HL-60 (cell line): Measurements from ENCODE around the gene PHF21B.

Experiments used
- DNase-seq, 2 experiments: peaks; one replicate each; pipeline ENCODE4 v3.0.0-alpha.2; 2010 to 2020; ENCODE audit warnings: low read depth in 1 of 2, low spot score in 1 of 2
- H3K27ac ChIP-seq: fragments of 250-450 bp; sonication (Bioruptor Pico); replicated peaks from 2 replicates; pipeline ENCODE4 v1.5.1; 2020; ENCODE audit warnings: mild to moderate bottlenecking, moderate library complexity
- H3K27me3 ChIP-seq: fragments of 250-450 bp; sonication (Bioruptor Pico); 2 replicates; pipeline ENCODE4 v1.5.1; 2021; ENCODE audit warnings: mild to moderate bottlenecking, moderate library complexity; ENCODE audit not compliant: insufficient read depth, poor library complexity, severe bottlenecking
- H3K4me3 ChIP-seq: replicated peaks from 2 replicates; pipeline ENCODE4 v1.5.1; 2011; ENCODE audit warnings: mild to moderate bottlenecking, control low read depth, low read length; ENCODE audit not compliant: insufficient read depth
- CTCF ChIP-seq: IDR thresholded peaks from one replicate; pipeline ENCODE4 v1.5.1; 2011; ENCODE audit warnings: low read length, control low read depth, inconsistent platforms; ENCODE audit not compliant: insufficient read depth
- GABPA ChIP-seq: IDR thresholded peaks from 2 replicates; pipeline ENCODE4 v1.6.1; 2012; ENCODE audit warnings: low read depth
- POLR2AphosphoS5 ChIP-seq: IDR thresholded peaks from 2 replicates; pipeline ENCODE4 v1.6.1; 2012; ENCODE audit warnings: low read depth
- REST ChIP-seq: IDR thresholded peaks from 2 replicates; pipeline ENCODE4 v1.6.1; 2012; ENCODE audit warnings: low read depth; ENCODE audit not compliant: insufficient replicate concordance
- SPI1 ChIP-seq: IDR thresholded peaks from 2 replicates; pipeline ENCODE4 v1.6.1; 2012; ENCODE audit warnings: low read depth, mild to moderate bottlenecking, borderline replicate concordance

Gene PHF21B

GRCh38 chr22:44986926-44987325 lies 22.9 kb downstream of the PHF21B start:
- Histone ChIP-seq H3K4me3 (no peak overlapping the region), H3K27me3 (no peaks in the 10 kb centered on the region), H3K27ac (no peak overlapping the region)
- TF ChIP-seq CTCF (no peak), REST (no peak), POLR2AphosphoS5 (no peak)
- DNase-seq: no peak

- no peak overlapping the region for H3K4me3 ChIP-seq
- DNase-seq: no peak
- H3K27ac ChIP-seq: no peak overlapping the region
- no peaks in the 10 kb centered on the region for H3K27me3 ChIP-seq
- no peak for TF ChIP-seq CTCF
- TF ChIP-seq REST: no peak
- no peak for TF ChIP-seq POLR2AphosphoS5
- TF ChIP-seq GABPA: no peak
- no peak for TF ChIP-seq SPI1
Measured at GRCh38 chr22:44985906-44986527, 23.8 kb downstream of the PHF21B start.

GRCh38 chr22:44983878-44984482 lies 25.8 kb downstream of the PHF21B start:
- Histone ChIP-seq H3K4me3 (no peak overlapping the region), H3K27me3 (no peaks in the 10 kb centered on the region), H3K27ac (no peak overlapping the region)
- TF ChIP-seq GABPA (no peak), CTCF (no peak), POLR2AphosphoS5 (no peak), REST (no peak), SPI1 (no peak)
- DNase-seq: no peak
